ENCODE results near the gene YBX2.

YBX2 gene

DNA sequence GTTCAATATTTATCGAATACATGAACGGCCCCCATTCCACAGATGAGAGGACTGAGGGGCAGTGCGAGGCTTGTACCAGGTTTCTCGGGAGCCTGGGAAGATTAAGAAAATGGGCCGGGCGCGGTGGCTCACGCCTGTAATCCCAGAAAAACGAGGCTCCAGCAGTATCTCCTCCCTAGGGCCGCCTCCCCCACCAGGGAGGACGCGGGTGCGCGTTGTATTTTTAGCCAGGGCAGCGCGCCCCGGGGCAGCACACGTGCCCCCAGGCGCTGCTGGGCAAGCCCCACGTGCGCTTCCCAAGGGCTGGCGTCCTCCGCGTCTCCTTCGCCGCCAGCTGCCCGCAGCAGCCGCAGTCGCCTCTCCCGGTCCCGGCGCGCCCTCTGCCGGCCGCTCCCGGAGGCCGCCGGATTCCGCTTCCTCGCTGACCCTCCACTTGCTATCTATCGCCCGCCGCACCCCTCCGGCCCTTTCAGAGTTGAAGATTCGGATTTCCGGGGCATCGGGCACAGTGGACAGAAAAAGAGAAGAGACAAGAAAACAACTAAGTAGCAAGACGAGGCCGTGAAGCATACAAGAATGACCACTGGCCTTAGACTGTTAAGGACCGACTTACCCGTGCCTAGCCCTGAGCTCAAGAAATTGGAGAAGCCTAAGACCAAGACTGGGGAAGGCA is 1.9 kb upstream of the YBX2 start:
- no peak for DNase-seq (ENCODE audit: low read depth)

DNA sequence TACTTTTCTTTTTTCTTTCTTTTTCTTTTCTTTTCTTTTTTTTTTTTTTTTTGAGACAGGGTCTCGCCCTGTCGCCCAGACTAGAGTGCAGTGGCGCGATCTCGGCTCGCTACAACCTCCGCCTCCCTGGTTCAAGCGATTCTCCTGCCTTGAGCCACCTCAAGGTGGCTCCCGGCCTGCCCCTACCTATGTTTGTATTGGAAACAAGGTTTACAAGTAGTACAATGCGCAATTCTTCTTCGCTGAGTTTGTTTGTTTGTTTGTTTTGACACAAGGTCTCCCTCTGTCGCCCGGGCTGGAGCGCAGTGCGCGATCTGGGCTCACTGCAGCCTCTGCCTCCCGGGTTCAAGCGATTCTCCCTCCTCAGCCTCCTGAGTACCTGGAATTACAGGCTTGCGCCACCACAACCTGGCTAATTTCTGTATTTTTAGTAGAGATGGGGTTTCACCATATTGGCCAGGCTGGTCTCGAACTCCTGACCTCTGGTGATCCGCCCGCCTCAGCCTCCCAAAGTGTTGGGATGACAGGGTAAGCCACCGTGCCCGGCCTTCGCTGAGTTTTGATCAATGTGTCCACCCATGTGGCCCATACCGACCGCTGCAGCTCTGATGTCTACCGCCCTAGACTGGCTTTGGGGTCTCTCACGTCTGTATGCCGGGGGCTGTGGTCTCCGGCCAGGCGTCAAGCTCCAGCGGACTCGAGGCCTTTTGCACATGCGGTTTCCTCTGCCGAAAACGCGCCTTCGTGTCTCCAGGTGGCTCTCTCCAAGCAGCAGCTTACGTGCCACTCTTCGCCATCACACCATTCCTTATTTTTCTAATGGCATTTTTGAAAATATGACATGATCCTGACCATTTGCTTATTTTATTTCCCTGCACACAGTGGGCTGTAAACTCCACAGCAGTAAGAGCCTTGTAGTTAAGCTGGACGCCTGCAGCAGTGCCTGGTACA is 1.1 kb upstream of the YBX2 start:
- DNase-seq (ENCODE audit: low read depth) = no peak

DNA sequence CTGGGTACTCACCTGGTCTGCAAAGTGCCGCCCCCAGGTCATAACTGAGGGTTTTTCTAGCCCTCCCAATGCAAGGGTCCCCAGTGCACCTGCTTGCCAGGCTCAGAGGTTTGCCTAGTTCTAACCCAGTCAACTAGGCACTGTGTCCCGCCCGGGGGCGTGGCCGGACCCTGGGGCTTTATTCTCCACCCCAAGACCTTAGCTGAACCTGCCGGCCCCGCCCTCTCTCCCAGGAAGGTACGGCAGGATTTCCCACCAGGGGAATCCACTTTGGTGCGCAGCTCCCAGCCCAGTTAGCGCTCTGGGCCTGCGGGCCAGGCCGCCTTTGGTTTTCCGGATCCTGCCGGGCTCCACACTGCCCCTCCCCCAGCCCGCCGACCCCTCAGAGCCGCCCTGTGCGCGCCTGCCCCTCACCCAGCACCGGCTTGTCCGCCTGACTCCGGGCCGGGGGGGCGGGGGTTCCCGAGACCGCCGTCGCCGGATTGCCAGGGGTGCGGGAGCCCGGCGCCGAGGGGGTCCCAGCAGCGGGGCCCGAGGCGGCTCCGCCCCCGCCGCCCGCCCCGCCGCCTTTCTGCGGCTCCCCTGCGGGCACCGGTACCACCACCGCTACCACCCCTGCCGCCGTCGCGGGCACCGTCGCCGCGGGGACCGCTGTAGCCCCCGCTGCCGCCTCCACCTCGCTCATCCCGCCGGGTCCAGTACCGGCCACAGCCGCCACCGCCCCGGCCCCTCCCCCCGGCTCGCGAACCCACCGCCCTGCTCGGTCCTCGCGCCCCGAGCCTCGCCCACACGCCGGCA is 424 bp downstream of the YBX2 start:
- DNase-seq (ENCODE audit: low read depth) = no peak

DNA sequence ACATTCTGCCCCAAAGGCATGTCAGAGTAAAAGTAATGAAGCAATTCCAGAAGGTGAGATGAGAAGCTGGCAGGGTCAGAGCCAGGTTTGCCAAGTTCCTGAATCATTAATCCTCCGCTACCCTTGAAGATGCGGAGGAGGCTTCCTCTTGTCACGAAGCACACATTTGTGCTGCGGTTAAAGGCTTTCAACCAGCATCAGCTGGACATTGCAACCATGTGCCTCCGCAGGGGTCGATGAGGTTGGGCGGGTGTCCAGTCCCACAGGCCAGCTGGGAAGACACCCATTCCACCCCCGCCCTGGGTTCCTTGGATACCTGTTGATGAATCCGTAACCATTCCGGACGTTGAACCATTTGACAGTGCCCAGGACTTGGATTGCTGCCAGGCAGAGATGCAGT is 1.3 kb downstream of the YBX2 start:
- DNase-seq (ENCODE audit: low read depth) = no peak

DNA sequence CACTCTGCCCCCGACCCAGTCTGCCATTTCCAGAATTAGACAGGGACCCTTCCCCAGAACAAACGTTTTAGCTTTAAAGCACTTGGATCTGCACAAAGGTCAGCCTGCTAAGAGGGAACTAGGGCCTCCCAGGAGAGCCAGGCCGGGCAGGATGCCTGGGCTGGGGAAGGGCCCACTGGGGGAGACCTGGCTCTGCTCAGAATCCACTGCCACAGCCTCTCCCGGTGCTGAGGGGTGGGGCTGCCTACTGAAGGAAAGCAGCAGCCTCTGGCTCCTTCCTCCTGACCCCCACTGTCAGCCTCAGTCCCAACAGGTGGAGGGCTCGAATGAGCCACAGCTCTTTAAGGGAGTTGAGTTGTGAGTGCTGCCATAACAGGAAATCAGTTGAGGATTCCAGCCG is 1.7 kb downstream of the YBX2 start:
- no peak for DNase-seq (ENCODE audit: low read depth)

DNA sequence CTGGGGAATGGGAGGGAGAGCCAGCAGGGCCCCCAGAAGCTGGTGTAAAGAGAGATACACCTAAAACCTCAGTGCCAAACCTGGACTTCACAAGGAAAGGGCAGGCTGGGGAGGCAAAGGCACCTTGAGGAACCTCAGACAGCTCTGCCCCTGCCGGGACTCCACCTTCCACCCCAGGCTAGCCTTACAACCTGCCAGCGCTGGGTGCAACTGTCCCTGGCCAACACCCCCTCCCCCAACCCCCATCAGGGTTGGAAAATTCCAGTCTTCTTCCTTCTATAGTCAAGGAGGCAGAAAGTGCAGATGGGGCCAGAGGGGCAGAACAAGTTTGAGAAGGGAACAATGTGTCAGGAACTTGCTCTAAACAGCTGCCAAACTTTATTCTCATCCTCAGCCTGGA is 2.2 kb downstream of the YBX2 start:
- no peak for DNase-seq (ENCODE audit: low read depth)

DNA sequence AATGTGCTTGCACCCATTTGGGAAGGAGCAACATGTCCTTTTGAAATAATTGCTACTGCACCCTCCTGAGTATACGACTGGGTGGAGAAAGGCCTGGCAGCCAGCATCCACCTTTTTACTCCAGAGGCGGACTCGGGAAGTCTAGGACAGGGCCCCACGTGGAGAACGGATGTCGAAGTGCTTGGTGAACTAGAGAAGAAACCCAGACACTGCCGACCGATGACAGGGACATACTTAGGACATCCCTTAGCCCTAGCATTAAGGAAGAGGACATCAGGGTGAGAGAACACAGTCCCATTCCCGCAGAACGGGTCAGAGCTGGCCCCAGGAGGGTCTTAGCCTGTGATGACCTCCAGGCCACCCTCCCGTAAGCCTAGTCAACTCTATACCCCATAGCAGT is 3.8 kb downstream of the YBX2 start:
- no peak for DNase-seq (ENCODE audit: low read depth)

DNA sequence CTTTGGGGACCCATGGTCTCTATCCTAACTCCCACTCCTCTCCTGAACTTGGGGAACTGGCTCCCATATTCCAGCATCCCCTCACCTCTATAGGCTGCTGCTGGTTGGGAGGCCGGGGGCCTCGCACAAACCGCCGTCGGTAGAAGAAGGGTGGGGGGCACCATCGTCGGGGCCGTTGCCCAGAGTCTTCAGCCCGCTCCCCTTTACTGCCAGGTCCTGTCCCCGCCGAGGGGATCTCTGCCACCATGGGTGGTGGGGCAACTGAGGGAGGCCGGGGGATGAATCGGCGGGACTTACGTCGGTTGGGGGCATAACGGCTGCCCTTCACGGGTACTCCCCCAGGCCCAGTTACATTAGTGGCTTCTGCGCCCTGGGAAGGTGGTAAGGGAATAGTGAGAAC is 4.3 kb downstream of the YBX2 start:
- no peak for DNase-seq (ENCODE audit: low read depth)

DNA sequence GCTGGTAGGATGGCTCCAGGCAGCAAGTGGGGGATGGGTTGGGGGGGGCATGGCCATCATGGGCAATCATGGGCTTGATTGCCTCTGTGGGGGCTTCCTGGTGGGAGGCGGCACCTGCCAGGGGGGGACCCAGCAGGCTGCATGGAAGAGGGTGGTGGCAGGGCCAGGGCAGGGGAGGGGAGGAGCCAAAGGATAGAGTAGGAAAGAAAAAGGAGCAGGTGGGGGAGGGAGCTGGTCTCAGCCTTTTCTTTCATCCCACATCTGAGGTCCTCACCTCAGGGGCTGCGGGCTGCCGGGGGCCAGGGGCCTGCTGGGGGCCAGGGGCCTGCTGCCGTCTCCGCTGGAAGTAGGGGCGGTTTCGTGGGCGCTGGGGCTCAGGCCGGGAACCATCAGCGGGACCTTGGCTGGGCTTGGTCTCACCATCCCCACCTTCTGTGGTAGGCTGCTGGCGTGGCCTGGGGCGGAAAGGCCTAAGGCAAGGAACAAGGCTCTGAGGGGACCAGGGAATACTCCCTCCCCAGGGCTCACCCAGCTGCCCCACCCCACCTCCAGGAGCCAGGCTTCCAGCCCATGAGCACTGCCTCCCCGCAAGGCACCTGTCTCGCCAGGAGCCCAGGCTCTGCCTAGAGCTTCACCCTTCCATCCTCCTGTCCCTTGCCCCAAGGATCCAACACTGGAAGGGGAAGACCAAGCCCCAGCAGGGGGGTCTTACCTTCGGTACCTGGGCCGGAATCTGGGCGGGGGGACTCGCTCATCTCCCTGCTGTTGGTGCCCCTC is 5.0 kb downstream of the YBX2 start:
- DNase-seq (ENCODE audit: low read depth) = no peak

DNA sequence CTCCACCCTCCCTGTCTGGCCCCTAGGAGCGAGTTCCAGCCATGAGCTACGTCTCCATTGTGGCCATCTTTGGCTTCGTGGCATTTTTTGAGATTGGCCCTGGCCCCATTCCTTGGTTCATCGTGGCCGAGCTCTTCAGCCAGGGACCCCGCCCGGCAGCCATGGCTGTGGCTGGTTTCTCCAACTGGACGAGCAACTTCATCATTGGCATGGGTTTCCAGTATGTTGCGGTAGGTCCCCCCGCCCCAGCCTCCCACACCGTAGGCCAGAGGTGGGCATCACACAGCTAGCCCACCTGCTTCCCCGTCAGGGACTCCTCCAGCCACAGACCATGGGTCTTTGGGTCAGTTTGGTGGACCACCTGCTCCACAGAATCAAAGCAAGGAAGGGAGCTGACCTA is 8.8 kb downstream of the YBX2 start:
- no peak for DNase-seq (ENCODE audit: low read depth)

DNA sequence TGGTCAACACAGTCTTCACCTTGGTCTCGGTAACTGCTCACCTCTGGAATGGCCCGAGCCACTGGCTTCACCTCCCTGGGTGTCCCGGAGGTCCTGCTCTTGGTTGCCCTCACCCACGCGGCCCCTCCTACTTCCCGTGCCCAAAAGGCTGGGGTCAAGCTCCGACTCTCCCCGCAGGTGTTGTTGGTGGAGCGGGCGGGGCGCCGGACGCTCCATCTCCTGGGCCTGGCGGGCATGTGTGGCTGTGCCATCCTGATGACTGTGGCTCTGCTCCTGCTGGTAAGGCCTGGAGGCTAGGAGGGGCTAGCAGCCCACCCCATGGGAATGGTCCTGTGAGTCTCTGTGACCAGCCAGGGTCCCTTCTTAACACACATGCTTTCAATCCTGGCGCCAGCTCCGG is 9.5 kb downstream of the YBX2 start:
- DNase-seq (ENCODE audit: low read depth) = no peak

DNA sequence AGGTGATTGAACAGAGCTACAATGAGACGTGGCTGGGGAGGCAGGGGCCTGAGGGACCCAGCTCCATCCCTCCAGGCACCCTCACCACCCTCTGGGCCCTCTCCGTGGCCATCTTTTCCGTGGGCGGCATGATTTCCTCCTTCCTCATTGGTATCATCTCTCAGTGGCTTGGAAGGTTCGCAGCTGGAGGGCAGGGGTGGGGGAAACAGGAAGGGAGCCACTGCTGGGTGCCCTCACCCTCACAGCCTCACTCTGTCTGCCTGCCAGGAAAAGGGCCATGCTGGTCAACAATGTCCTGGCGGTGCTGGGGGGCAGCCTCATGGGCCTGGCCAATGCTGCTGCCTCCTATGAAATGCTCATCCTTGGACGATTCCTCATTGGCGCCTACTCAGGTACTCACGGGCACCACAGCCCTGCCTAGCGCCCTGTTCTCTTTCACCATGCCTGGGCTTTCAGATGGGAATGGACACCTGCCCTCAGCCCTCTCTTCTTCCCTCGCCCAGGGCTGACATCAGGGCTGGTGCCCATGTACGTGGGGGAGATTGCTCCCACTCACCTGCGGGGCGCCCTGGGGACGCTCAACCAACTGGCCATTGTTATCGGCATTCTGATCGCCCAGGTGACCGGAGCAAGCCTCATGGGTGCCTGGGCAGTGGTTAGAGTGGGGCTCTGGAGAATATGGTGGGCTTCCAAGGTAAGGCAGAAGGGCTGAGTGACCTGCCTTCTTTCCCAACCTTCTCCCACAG is 10.8 kb downstream of the YBX2 start:
- DNase-seq (ENCODE audit: low read depth) = no peak

DNA sequence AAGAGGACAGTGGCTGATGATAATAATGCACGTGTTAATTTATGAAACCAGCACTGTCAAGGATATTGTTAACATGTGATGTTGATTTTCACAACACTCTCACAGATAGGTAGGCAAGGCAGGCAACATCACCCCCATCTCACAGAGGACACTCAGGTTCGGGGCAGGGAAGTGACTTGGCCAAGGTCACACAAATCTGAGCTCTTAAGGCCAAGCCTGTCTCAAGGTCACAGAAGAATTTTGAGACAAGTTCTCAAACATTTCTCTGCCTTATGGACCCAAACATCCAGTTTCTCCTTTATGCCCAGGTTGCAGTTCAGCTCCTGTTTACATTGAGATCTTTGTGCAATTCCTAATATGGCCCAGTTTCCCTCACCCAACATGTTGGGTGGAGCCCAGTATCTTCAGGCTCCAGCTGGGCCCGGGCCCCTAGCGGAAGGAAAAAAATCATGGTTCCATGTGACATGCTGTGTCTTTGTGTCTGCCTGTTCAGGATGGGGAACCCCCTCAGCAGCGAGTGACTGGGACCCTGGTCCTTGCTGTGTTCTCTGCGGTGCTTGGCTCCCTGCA is 11.6 kb downstream of the YBX2 start:
- no peak for DNase-seq (ENCODE audit: low read depth)

DNA sequence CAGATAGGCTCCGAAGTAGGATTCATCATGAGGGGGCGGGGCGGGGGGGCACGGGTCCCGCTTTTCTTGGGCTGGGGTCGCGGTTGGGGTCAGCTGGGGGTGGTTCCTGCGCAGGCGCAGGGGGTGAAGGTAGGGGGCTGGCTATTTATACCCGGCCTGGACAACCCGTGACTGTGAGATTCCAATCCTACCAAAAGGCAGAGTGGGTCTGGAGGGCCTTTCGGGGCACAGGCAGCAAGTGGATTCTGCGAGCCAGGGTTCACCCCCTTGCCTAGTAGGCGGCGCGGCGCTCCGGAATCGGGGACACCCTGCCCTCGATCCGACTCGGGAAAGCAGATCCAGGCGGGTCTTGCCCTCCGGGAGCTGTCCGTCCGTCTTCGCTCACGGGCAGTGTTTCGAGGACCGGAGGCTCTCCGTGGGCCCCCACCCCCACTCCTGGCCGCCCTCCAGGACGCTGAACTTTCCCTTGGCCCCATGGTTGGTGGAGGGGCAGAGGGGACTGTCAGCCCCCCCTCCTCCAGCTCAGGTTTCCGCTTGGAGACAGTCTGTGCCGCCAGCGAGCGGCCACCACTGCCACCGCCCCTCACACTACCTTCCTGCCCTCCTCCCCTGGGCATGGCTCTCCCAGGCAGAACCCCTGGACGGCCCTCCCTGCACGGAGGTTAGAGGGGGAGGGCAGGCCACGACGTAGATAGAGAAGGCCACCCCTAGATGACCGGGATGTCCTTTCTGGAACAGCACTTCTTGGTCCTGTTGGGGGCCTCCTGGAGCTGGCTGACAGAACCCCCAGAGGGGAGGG is 12.3 kb downstream of the YBX2 start:
- DNase-seq (ENCODE audit: low read depth) = no peak

DNA sequence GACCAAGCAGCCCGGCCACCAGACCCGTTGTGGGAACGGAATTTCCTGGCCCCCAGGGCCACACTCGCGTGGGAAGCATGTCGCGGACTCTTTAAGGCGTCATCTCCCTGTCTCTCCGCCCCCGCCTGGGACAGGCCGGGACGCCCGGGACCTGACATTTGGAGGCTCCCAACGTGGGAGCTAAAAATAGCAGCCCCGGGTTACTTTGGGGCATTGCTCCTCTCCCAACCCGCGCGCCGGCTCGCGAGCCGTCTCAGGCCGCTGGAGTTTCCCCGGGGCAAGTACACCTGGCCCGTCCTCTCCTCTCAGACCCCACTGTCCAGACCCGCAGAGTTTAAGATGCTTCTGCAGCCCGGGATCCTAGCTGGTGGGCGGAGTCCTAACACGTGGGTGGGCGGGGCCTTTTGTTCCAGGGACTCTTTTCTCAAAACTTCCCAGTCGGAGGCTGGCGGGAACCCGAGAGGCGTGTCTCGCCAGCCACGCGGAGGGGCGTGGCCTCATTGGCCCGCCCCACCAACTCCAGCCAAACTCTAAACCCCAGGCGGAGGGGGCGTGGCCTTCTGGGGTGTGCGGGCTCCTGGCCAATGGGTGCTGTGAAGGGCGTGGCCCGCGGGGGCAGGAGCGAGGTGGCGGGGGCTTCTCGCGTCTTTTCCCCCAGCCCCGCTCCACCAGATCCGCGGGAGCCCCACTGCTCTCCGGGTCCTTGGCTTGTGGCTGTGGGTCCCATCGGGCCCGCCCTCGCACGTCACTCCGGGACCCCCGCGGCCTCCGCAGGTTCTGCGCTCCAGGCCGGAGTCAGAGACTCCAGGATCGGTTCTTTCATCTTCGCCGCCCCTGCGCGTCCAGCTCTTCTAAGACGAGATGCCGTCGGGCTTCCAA is 13.1 kb downstream of the YBX2 start, which contains the start of gene SLC2A4:
Gene SLC2A4, plus strand, starts transcription at position 645 of the 879 bp plus-strand sequence. Its CDS starts 217 bp downstream, at position 862.
- DNase-seq (ENCODE audit: low read depth) = peak; percentile 66

DNA sequence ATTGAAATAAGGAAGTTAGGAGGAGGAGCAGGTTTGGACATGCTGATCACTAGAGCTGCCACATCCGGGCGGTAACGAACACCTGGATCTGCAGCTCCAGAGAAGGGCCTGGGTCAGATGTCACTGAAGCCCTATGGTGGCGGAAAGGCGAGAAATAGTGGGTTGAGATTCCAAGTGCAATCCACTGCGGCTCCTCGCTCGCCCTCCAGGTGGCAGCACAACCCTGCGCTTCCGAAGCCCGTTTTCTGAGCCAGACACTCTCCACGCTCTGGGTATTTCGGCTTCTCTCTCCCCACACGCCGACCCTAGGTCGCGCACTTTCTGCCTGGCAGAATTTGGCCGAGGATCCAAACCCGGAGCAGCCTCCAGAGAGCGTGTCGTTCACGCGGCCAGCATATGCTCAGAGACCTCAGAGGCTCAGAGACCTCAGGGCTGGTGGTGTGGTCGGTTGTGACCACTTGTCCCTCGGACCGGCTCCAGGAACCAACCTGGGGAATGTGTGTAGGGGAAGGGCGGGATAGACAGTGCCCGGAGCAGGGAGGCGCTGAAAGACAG is 13.8 kb downstream of the YBX2 start:
- peak; percentile 26 for DNase-seq (ENCODE audit: low read depth)

DNA sequence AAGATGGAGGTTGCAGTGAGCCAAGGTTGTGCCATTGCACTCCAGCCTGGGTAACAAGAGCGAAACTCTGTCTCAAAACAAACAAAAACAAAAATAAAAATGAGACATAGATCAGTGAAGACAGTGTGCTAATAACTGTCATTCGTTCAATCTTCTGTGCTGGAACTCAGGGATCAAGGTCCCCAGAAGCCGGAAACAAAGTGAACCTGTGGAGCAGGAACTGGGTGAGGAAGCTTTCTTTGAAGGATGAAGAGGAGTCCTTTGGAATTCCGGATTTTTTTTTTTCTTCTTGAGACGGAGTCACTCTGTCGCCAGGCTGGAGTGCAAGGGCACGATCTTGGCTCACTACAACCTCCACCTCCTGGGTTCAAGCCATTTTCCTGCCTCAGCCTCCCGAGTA is 15.0 kb downstream of the YBX2 start:
- DNase-seq (ENCODE audit: low read depth) = no peak

DNA sequence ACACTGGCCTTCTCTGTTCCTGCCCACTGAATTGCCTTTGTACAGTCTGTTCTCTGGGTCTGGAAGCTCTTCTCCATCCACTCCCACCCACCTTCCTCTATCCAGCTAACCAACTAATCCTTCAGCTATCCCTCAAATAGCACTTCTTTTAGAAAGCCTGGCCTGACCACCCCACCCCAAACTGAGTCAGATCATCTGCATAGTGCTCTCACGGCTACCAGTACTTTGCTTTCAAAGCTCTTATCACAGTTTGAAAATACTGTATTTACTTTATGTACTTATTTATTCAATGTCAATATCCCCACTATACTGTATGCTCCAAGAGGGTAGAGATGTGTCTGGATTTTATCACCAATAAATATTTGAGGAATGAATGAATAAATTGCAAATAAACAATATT is 27.7 kb downstream of the YBX2 start:
- no peak for DNase-seq (ENCODE audit: low read depth)

DNA sequence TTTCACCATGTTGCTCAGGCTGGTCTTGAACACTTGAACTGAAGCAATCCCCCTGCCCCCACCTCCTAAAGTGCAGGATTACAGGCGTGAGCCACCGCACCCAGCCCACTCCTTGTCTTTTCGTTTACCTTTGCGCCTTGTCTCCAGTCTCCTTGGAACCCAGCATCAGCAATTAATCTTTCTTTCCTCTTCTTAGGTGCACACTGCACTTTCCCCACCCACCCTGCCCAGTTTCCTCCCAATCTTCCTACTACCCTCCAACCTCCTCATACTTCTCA is 30.7 kb downstream of the YBX2 start:
- no peak for DNase-seq (ENCODE audit: low read depth)
